Measurements from ENCODE around the gene SMAP2.

DNA sequence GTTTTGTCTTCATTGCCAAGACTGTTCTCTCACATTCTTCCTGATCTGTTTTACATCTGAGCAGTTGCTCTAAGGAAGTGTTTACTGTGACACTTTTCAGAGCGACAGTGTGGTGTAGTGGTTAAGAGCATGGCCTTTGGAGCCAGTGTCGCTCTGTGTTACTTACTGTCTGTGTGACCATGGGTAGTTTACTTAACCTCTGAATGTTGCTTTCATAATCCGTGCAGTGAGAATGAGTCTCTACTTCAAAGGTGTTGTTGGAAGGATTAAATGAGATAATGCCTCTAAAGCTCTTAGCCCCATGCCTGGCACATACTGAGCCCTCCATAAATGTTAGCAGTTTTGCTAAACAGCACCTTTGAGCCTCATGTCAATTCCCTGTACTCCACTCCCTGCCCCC is 40.8 kb downstream of the SMAP2 start:
- no peak for TF ChIP-seq CTCF (IDR thresholded peaks at IDR 0.05; ENCODE audit: low read length)
- TF ChIP-seq EZH2 (optimal IDR thresholded peaks at IDR 0.05; ENCODE audit: low read depth, low read length), result no peak
- no peak for TF ChIP-seq EZH2phosphoT487 (IDR thresholded peaks at IDR 0.05; ENCODE audit: low read length)

Measured in MM.1S (cell line).